ENCODE results near the gene PNN. TPM values are rescaled to one million over a fixed set of nuclear protein-coding genes. Genes with fewer than 3 reads are reported as not detected.
"Not testable (repeated sequence)": the region's sequence is repeated elsewhere in the genome, so short reads cannot be mapped to it uniquely, and the experiment has no call there.

PNN gene
- total and polyA plus RNA-seq, 2 of the 4 experiments (the other 2 are of a cell fraction), result 14.9 to 28.8 TPM

DNA sequence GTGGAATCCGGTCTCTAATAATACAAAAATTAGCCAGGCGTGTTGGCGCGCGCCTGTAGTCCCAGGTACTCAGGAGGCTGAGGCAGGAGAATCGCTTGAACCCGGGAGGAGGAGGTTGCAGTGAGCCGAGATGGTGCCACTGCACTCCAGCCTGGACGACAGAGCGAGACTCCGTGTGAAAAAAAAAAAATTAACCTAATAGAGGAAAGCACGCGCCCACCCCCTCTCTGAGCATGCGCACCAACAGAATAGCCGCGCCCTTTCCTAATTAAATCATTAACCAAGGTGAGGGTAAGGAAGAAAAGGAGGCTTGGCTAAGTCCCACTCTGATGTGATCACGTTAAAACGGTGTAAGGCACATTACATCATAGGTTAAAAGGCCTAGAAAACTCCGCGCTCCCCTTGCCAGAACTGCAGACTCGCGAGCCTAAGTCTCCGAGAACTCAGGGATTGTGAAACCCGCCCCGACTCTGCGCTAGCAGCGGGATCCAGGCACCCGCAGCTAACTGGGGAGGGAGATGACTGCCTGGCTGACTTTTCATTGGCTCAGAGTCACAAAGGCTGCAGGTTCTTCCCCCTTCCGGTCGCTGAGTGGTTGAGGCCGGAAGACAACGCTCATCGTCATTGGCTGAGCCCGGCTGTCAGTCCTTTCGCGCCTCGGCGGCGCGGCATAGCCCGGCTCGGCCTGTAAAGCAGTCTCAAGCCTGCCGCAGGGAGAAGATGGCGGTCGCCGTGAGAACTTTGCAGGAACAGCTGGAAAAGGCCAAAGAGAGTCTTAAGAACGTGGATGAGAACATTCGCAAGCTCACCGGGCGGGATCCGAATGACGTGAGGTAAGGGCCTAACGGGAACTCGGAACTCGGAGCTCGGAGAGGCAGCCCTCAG, at the start of gene PNN (continued):
- TF ChIP-seq CTCF (conservative IDR thresholded peaks at IDR 0.05; ENCODE audit: low read depth, low read length), result no peak
- peak; percentile 8; the same call in 1 of the 2 replicates for TF ChIP-seq MXI1 (IDR thresholded peaks at IDR 0.05; ENCODE audit: borderline replicate concordance, low read depth, low read length)

DNA sequence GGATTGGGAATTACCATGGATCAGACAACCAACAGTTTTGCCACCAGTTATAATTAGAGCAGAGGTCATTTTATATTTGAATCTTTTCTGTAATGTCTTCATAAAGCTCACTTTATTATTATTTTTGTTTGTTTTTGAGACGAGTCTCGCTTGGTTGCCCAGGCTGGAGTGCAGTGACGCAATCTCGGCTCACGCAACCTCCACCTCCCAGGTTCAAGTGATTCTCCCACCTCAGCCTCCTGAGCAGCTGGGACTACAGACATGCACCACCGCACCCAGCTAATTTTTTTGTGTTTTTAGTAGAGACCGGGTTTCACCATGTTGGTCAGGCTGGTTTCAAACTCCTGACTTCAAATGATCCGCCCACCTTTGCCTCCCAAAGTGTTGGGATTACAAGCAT, 37.2 kb upstream of the PNN start:
- H3K9ac ChIP-seq (ENCODE audit: low read depth, low read length); H2BK20ac ChIP-seq (ENCODE audit: low read depth, low read length); H3K14ac ChIP-seq (replicated peaks; ENCODE audit: low read depth, low read length); POLR2A ChIA-PET (ENCODE audit: unreplicated experiment); H4K20me1 ChIP-seq (ENCODE audit: insufficient read depth, low read length); H3K4me3 ChIP-seq (ENCODE audit: insufficient read depth, low read depth, low read length); H2BK5ac ChIP-seq (ENCODE audit: low read depth, low read length, poor library complexity, severe bottlenecking); ATAC-seq (ENCODE audit: low read depth); H3K9me1 ChIP-seq (ENCODE audit: insufficient read depth, low read length); H3K56ac ChIP-seq (ENCODE audit: extremely low read depth, insufficient read depth, low read length); dilution Hi-C loops (cut with HindIII; ENCODE audit: low sequenced_read_pairs, unreplicated experiment); H3K18ac ChIP-seq (ENCODE audit: low read depth, low read length); H3K4me1 ChIP-seq (ENCODE audit: control insufficient read depth, insufficient read depth, low read length); H3K27me3 ChIP-seq (ENCODE audit: control insufficient read depth, insufficient read depth, low read length); H3K23ac ChIP-seq (ENCODE audit: low read depth, low read length); H3K79me1 ChIP-seq (ENCODE audit: low read depth in 1 of 2, low read length in 2 of 2); H2BK120ac ChIP-seq (ENCODE audit: low read depth, low read length); H2AFZ ChIP-seq (replicated peaks; ENCODE audit: low read length, poor library complexity); H4K5ac ChIP-seq (ENCODE audit: low read depth, low read length); intact Hi-C loops (cut with micrococcal nuclease); H4K91ac ChIP-seq (ENCODE audit: insufficient read depth, low read depth, low read length); H3K4me2 ChIP-seq (ENCODE audit: low read depth, low read length); H2AK5ac ChIP-seq (ENCODE audit: low read depth, low read length); H3K9me3 ChIP-seq (ENCODE audit: control insufficient read depth, insufficient read depth, low read length); H2BK15ac ChIP-seq (ENCODE audit: low read depth, low read length); H3K4ac ChIP-seq (ENCODE audit: low read depth, low read length); DNase-seq; BruUV-seq (replicated peaks); in situ Hi-C loops (cut with MboI; ENCODE audit: low sequenced_read_pairs); H2AK9ac ChIP-seq (replicated peaks; ENCODE audit: low read depth, low read length, poor library complexity); H4K8ac ChIP-seq (ENCODE audit: low read depth in 2 of 2, low read length in 2 of 2): not testable (repeated sequence)
- CTCF ChIA-PET, result interaction anchor here (0.6 kb wide), 1 partner anchor 24 kb away, joined by 3 read pairs; no protein-coding TSS in a partner anchor
- WGBS, 2 experiments (ENCODE audit: extremely low coverage in 2 of 2, insufficient read length in 1 of 2), result no CpG with 5 or more reads among the region's 8 CpGs
- peak overlapping the region; percentile 73; the same call in 1 of the 2 replicates for H3K27ac ChIP-seq (ENCODE audit: insufficient read depth, low read length)
- TF ChIP-seq CEBPB (IDR thresholded peaks at IDR 0.05; ENCODE audit: low read depth, low read length), result 0 out of 2 replicates have a peak, but pooled peaks have one; percentile 2
- peaks cover 20% of the 10 kb centered on the region for H3K36me3 ChIP-seq (ENCODE audit: control insufficient read depth, insufficient read depth, low read length)
